Lower leg skin (tissue), 4 donors: ENCODE results near the gene PLCH1. TPM values are rescaled to one million over a fixed set of nuclear protein-coding genes. Genes with fewer than 3 reads are reported as not detected.

Experiments used
- DNase-seq, 2 donors: peaks; one replicate each; pipeline ENCODE4 v3.0.0-alpha.2; 2019; ENCODE audit warnings: low spot score in 2 of 2
- H3K4me3 ChIP-seq: fragments of 200-600 bp; sonication (generic); 2 replicates; pipeline ENCODE4 v1.5.1; 2017; ENCODE audit warnings: mild to moderate bottlenecking, low read depth; ENCODE audit not compliant: poor library complexity, severe bottlenecking
- CTCF ChIP-seq, 3 donors: fragments of 450-650 bp; IDR thresholded peaks; one replicate each; pipeline ENCODE4 v1.5.1; 2016; ENCODE audit warnings: antibody characterized with exemption in 3 of 3, mild to moderate bottlenecking in 3 of 3, moderate library complexity in 2 of 3
- POLR2A ChIP-seq, 2 donors: fragments of 450-650 bp; IDR thresholded peaks; one replicate each; pipeline ENCODE4 v1.6.1; 2016 to 2017; ENCODE audit warnings: antibody characterized with exemption in 2 of 2, mild to moderate bottlenecking in 1 of 2, moderate library complexity in 1 of 2
- WGBS, 2 donors: methylation state at CpG; one replicate each; pipeline ENCODE4 v1.1.5; 2018; 5-methylcytosine and 5-hydroxymethylcytosine counted together
- intact Hi-C: fragments of 100-400 bp; cut with DNase I; formaldehyde crosslinking; loops from one replicate; pipeline ENCODE4 v1.15.0; 2023; ENCODE audit warnings: low total_unique reads
- total RNA-seq, 4 donors: library from RNA; depleted of rRNA; stranded (reverse); fragments of >200 nt; gene quantifications; one replicate each; pipeline ENCODE4 v1.1.0, GENCODE V29; 2016

Gene PLCH1
- total RNA-seq, 4 donors from 2014 or later = 0.55 to 1.2 (median 0.79) TPM

GRCh38 chr3:155743606-155744005 is 1.3 kb downstream of the PLCH1 start:
- DNase-seq = no peak
- WGBS, 2 donors = 15 to 16% methylated on average over 8 of the region's 8 CpGs
- intact Hi-C loops = no loop called here
- no peak for TF ChIP-seq CTCF (IDR thresholded peaks at IDR 0.05)
- H3K4me3 ChIP-seq = peak overlapping the region; percentile 51

GRCh38 chr3:155742349-155742965 is 2.4 kb downstream of the PLCH1 start:
- 86 to 89% methylated on average over 5 of the region's 5 CpGs for WGBS, 2 donors
- intact Hi-C loops = no loop called here
- DNase-seq = no peak
- H3K4me3 ChIP-seq = no peak overlapping the region
- TF ChIP-seq POLR2A (IDR thresholded peaks at IDR 0.05) = no peak
- no peak for TF ChIP-seq CTCF (IDR thresholded peaks at IDR 0.05)

- no peak overlapping the region for H3K4me3 ChIP-seq
- intact Hi-C loops = no loop called here
- no peak for DNase-seq
- TF ChIP-seq CTCF (IDR thresholded peaks at IDR 0.05) = no peak
- no peak for TF ChIP-seq POLR2A (IDR thresholded peaks at IDR 0.05)
Observed at GRCh38 chr3:155741603-155742002, 3.3 kb downstream of the PLCH1 start.

- intact Hi-C loops = no loop called here
- TF ChIP-seq CTCF (IDR thresholded peaks at IDR 0.05) = no peak
- no peak for TF ChIP-seq POLR2A (IDR thresholded peaks at IDR 0.05)
- WGBS, 2 donors = 83 to 86% methylated on average over 3 of the region's 3 CpGs
Observed at GRCh38 chr3:155741101-155741500, 3.8 kb downstream of the PLCH1 start.

GRCh38 chr3:155739154-155739553 is 5.7 kb downstream of the PLCH1 start:
- no peak for DNase-seq
- WGBS, 2 donors = 30 to 34% methylated on average over 5 of the region's 5 CpGs
- H3K4me3 ChIP-seq = no peak overlapping the region
- intact Hi-C loops = no loop called here
- TF ChIP-seq CTCF (IDR thresholded peaks at IDR 0.05) (no peak), POLR2A (IDR thresholded peaks at IDR 0.05) (no peak)

More at GRCh38 chr3:155741101-155741500, 3.8 kb downstream of the PLCH1 start:
- no peak for DNase-seq
- H3K4me3 ChIP-seq = no peak overlapping the region

GRCh38 chr3:155738580-155739076 is 6.2 kb downstream of the PLCH1 start:
- TF ChIP-seq POLR2A (IDR thresholded peaks at IDR 0.05) (no peak), CTCF (IDR thresholded peaks at IDR 0.05) (no peak)
- WGBS, 2 donors = 91 to 94% methylated on average over 13 of the region's 13 CpGs
- no peak for DNase-seq
- H3K4me3 ChIP-seq = no peak overlapping the region
- intact Hi-C loops = no loop called here
